K562 (cell line): ENCODE results near the gene UCHL1. TPM values are rescaled to one million over a fixed set of nuclear protein-coding genes. Genes with fewer than 3 reads are reported as not detected.
A peak's percentile ranks its signal among the peaks of the same experiment; 100 is the strongest.

Experiments
- ELF1 ChIP-seq: fragments of 200-800 bp; sonication (Bioruptor generic); IDR thresholded peaks from 2 replicates; pipeline ENCODE4 v1.6.1; 2016; ENCODE audit warnings: missing genetic modification characterization, missing compliant biosample characterization
- HDAC6 ChIP-seq: IDR thresholded peaks from 2 replicates; pipeline ENCODE4 v1.6.1; 2012; ENCODE audit warnings: low read depth, mild to moderate bottlenecking, control low read depth, inconsistent platforms, low read length, moderate library complexity
- KDM2B ChIP-seq: fragments of 250-450 bp; sonication (Bioruptor Pico); IDR thresholded peaks from 2 replicates; pipeline ENCODE4 v1.8.0; 2021; ENCODE audit warnings: mild to moderate bottlenecking, moderate library complexity
- MECOM ChIP-seq: fragments of 250-450 bp; sonication (Bioruptor Pico); IDR thresholded peaks from 2 replicates; pipeline ENCODE4 v1.8.0; 2022; ENCODE audit warnings: inconsistent platforms
- MYC ChIP-seq, 2 experiments: fragments of 250-450 bp in 1 of 2; sonication (Bioruptor Pico) in 1 of 2; IDR thresholded peaks; 2 replicates each; pipeline versions ENCODE4 v1.5.1 to v1.6.1; 2012 to 2021; ENCODE audit warnings: low read depth in 2 of 2, borderline replicate concordance in 1 of 2, improper control_type of control experiment in 1 of 2, low read length in 1 of 2, mild to moderate bottlenecking in 1 of 2, moderate library complexity in 1 of 2
- POLR2AphosphoS2 ChIP-seq: IDR thresholded peaks from 2 replicates; pipeline ENCODE4 v1.6.1; 2012; ENCODE audit warnings: low read length, improper control_type of control experiment
- POLR3G ChIP-seq: IDR thresholded peaks from 2 replicates; pipeline ENCODE4 v1.6.1; 2011; ENCODE audit not compliant: insufficient read length, insufficient replicate concordance; ENCODE audit errors: extremely low read depth
- PURB ChIP-seq: sonication (generic); formaldehyde crosslinking; IDR thresholded peaks from 2 replicates; pipeline ENCODE4 v1.9.0; 2021; ENCODE audit warnings: low read depth, mild to moderate bottlenecking, missing genetic modification reagents
- RAD21 ChIP-seq, 2 experiments: fragments of 250-450 bp in 1 of 2; fragments of 450-650 bp in 1 of 2; sonication (Bioruptor Pico) in 1 of 2; formaldehyde crosslinking in 1 of 2; IDR thresholded peaks in 1 of 2; conservative IDR thresholded peaks in 1 of 2; 2 replicates each; pipeline versions ENCODE4 v1.4.0 to v1.8.0; 2020 to 2022; ENCODE audit warnings: mild to moderate bottlenecking in 2 of 2, moderate library complexity in 1 of 2
- SMARCE1 ChIP-seq: fragments of 450-650 bp; IDR thresholded peaks from 2 replicates; pipeline ENCODE4 v1.7.1; 2016; ENCODE audit warnings: mild to moderate bottlenecking
- TOE1 ChIP-seq, 2 experiments: fragments of 450-650 bp in 1 of 2; sonication (generic) in 1 of 2; formaldehyde crosslinking in 1 of 2; IDR thresholded peaks; 2 replicates each; pipeline versions ENCODE4 v1.7.1 to v1.8.0; 2016 to 2022; ENCODE audit warnings: borderline replicate concordance in 2 of 2, mild to moderate bottlenecking in 2 of 2, antibody characterized with exemption in 1 of 2, inconsistent platforms in 1 of 2, low read depth in 1 of 2, missing genetic modification reagents in 1 of 2, moderate library complexity in 1 of 2
- U2AF2 ChIP-seq: fragments of 200-400 bp; formaldehyde crosslinking; optimal IDR thresholded peaks from 2 replicates; pipeline ENCODE3; 2017; ENCODE audit warnings: low read depth, mild to moderate bottlenecking, low read length
- YY1 ChIP-seq, 3 experiments: IDR thresholded peaks; 2 replicates each; pipeline ENCODE4 v1.6.1; 2011; ENCODE audit warnings: low read length in 2 of 3, mild to moderate bottlenecking in 2 of 3, moderate library complexity in 2 of 3, borderline replicate concordance in 1 of 3, control low read depth in 1 of 3, low read depth in 1 of 3; ENCODE audit not compliant: insufficient read depth in 3 of 3, insufficient replicate concordance in 2 of 3, control insufficient read depth in 1 of 3, insufficient read length in 1 of 3; ENCODE audit errors: extremely low read depth in 1 of 3
- polyA plus RNA-seq, 8 experiments: library from polyadenylated mRNA; depleted of rRNA in 4 of 8; stranded (reverse) in 5 of 8; unstranded in 3 of 8; fragments of >200 nt; fragmentation: Nextera tagmentation in 2 of 8; fragmentation: Illumina TruSeq in 1 of 8; extraction: Ambion mirVana in 2 of 8; extraction: Trizol in 1 of 8; gene quantifications; 2 replicates each; pipeline versions ENCODE4 v1.2.1 to v1.2.3, GENCODE V29; 2011 to 2014; ENCODE audit warnings: inconsistent platforms in 1 of 8, missing spikeins in 1 of 8
- total RNA-seq, 7 experiments: library from RNA; depleted of rRNA in 6 of 7; stranded (reverse); fragments of >200 nt in 6 of 7; fragmentation: Illumina TruSeq in 2 of 7; extraction: Trizol in 2 of 7; gene quantifications; 2 replicates each; pipeline versions ENCODE4 v1.2.1 to v1.2.3, GENCODE V29; 2011 to 2021; ENCODE audit warnings: low replicate concordance in 1 of 7
- TF ChIP-seq, protein P1 (sequence below): fragments of 150-350 bp; conservative IDR thresholded peaks from 2 replicates; pipeline ENCODE4 v1.6.1; 2014; ENCODE audit warnings: low read length
- TF ChIP-seq, protein P2 (sequence below), 3 experiments: fragments of 200-800 bp in 1 of 3; sonication (Bioruptor generic) in 1 of 3; sonication (generic) in 1 of 3; formaldehyde crosslinking in 1 of 3; IDR thresholded peaks; 2 replicates each; pipeline versions ENCODE4 v1.6.1 to v1.8.0; 2016 to 2022; ENCODE audit warnings: mild to moderate bottlenecking in 2 of 3, missing compliant biosample characterization in 2 of 3, missing genetic modification characterization in 2 of 3, missing genetic modification reagents in 1 of 3
- TF ChIP-seq, protein P3 (sequence below), 3 experiments: IDR thresholded peaks in 2 of 3; conservative IDR thresholded peaks in 1 of 3; 2 replicates each; pipeline ENCODE4 v1.5.1; 2011 to 2012; ENCODE audit warnings: low read length in 3 of 3, mild to moderate bottlenecking in 3 of 3, control low read depth in 2 of 3, improper control_type of control experiment in 1 of 3, inconsistent platforms in 1 of 3, low read depth in 1 of 3, mixed read lengths in 1 of 3, moderate library complexity in 1 of 3; ENCODE audit not compliant: insufficient read depth in 2 of 3
- TF ChIP-seq, protein P4 (sequence below): fragments of 450-650 bp; formaldehyde crosslinking; IDR thresholded peaks from 2 replicates; pipeline ENCODE4 v1.4.0; 2022; ENCODE audit warnings: missing genetic modification characterization

The UCHL1 gene
- total and polyA plus RNA-seq, 9 of the 15 experiments (the other 6 are each of a cell fraction or from before 2014, with no cell fraction given) = 0.42 TPM; not detected in 8

DNA sequence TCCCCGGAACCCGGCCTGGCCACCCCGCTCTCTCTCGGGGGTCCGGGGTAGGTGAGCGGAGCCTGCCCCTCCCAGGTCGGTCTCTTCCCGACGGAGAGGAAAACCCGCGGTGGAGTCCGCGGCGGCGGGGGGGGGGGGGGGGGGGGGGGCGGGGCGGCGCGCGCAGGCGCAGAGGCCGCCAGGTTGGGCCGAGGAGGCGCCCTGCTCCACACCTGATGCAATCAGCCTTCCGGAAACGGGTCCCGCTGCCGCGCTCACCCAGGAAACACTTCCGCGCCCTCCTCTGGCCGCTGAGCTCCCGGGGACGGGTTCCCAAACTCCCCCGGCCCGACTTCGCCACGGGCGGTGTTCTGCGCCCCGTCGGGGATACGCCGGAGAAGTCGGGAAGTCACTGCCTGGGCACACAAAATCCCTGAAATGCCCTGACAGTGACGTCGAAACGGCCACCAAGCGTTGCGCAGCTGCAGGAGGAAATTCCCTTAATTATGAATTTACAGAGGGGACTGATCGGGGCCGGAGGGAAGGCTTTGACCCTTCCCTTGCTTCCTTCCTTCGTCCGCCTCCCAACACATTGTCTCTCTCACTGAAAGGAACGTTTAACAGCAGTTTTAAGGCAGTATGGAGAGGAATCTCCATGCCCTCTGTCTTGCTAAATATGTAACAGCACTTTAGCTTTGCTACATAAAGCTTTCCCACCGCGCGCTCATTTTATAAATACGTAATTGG is 40.3 kb upstream of the UCHL1 start (continued):
- TF ChIP-seq, protein P1, sequence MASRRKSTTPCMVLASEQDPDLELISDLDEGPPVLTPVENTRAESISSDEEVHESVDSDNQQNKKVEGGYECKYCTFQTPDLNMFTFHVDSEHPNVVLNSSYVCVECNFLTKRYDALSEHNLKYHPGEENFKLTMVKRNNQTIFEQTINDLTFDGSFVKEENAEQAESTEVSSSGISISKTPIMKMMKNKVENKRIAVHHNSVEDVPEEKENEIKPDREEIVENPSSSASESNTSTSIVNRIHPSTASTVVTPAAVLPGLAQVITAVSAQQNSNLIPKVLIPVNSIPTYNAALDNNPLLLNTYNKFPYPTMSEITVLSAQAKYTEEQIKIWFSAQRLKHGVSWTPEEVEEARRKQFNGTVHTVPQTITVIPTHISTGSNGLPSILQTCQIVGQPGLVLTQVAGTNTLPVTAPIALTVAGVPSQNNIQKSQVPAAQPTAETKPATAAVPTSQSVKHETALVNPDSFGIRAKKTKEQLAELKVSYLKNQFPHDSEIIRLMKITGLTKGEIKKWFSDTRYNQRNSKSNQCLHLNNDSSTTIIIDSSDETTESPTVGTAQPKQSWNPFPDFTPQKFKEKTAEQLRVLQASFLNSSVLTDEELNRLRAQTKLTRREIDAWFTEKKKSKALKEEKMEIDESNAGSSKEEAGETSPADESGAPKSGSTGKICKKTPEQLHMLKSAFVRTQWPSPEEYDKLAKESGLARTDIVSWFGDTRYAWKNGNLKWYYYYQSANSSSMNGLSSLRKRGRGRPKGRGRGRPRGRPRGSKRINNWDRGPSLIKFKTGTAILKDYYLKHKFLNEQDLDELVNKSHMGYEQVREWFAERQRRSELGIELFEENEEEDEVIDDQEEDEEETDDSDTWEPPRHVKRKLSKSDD = no peak
- TF ChIP-seq POLR2AphosphoS2 = no peak
- TF ChIP-seq PURB = no peak
- TF ChIP-seq RAD21 (CRISPR knock-in tag; conservative IDR thresholded peaks at IDR 0.05 in 1 of 2, IDR thresholded peaks at IDR 0.05 in 1 of 2) = no peak
- no peak for TF ChIP-seq POLR3G
- no peak for TF ChIP-seq KDM2B (CRISPR knock-in tag)
- TF ChIP-seq MECOM (CRISPR knock-in tag) = no peak
- no peak for TF ChIP-seq SMARCE1
- peak; percentile 58; the same call in 1 of the 2 replicates for TF ChIP-seq ELF1 (tag)
- TF ChIP-seq, protein P2, sequence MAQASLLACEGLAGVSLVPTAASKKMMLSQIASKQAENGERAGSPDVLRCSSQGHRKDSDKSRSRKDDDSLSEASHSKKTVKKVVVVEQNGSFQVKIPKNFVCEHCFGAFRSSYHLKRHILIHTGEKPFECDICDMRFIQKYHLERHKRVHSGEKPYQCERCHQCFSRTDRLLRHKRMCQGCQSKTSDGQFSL (CRISPR knock-in tag; IDR thresholded peaks at IDR 0.05) = 0 out of 2 replicates have a peak, but pooled peaks have one; percentile 46
- TF ChIP-seq, protein P2 (tag; IDR thresholded peaks at IDR 0.05) = peak in 1 of 2 experiments; percentile 98; a peak in 2 of 4 replicates
- no peak for TF ChIP-seq U2AF2
- no peak for TF ChIP-seq YY1 (IDR thresholded peaks at IDR 0.05; ENCODE audit: borderline replicate concordance in 1 of 3, control insufficient read depth in 1 of 3, extremely low read depth in 1 of 3, insufficient read depth in 3 of 3, insufficient read length in 1 of 3, insufficient replicate concordance in 2 of 3, low read depth in 1 of 3, low read length in 2 of 3)
- TF ChIP-seq, protein P3, sequence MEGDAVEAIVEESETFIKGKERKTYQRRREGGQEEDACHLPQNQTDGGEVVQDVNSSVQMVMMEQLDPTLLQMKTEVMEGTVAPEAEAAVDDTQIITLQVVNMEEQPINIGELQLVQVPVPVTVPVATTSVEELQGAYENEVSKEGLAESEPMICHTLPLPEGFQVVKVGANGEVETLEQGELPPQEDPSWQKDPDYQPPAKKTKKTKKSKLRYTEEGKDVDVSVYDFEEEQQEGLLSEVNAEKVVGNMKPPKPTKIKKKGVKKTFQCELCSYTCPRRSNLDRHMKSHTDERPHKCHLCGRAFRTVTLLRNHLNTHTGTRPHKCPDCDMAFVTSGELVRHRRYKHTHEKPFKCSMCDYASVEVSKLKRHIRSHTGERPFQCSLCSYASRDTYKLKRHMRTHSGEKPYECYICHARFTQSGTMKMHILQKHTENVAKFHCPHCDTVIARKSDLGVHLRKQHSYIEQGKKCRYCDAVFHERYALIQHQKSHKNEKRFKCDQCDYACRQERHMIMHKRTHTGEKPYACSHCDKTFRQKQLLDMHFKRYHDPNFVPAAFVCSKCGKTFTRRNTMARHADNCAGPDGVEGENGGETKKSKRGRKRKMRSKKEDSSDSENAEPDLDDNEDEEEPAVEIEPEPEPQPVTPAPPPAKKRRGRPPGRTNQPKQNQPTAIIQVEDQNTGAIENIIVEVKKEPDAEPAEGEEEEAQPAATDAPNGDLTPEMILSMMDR (IDR thresholded peaks at IDR 0.05 in 2 of 3, conservative IDR thresholded peaks at IDR 0.05 in 1 of 3; ENCODE audit: insufficient read depth in 2 of 3, low read depth in 1 of 3, low read length in 3 of 3) = peak in 2 of 3 experiments; percentile 1 to 4; a peak in 2 of 6 replicates
- no peak for TF ChIP-seq TOE1 (IDR thresholded peaks at IDR 0.05; ENCODE audit: borderline replicate concordance)
- TF ChIP-seq TOE1 (CRISPR knock-in tag; IDR thresholded peaks at IDR 0.05; ENCODE audit: borderline replicate concordance, low read depth) = no peak
- TF ChIP-seq MYC (IDR thresholded peaks at IDR 0.05; ENCODE audit: low read depth, low read length) = peak; percentile 49; the same call in 1 of the 2 replicates
- no peak for TF ChIP-seq MYC (CRISPR knock-in tag; IDR thresholded peaks at IDR 0.05; ENCODE audit: borderline replicate concordance, low read depth)
- TF ChIP-seq HDAC6 = no peak
- TF ChIP-seq, protein P4, sequence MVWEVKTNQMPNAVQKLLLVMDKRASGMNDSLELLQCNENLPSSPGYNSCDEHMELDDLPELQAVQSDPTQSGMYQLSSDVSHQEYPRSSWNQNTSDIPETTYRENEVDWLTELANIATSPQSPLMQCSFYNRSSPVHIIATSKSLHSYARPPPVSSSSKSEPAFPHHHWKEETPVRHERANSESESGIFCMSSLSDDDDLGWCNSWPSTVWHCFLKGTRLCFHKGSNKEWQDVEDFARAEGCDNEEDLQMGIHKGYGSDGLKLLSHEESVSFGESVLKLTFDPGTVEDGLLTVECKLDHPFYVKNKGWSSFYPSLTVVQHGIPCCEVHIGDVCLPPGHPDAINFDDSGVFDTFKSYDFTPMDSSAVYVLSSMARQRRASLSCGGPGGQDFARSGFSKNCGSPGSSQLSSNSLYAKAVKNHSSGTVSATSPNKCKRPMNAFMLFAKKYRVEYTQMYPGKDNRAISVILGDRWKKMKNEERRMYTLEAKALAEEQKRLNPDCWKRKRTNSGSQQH (CRISPR knock-in tag) = no peak
